K562 (cell line): ENCODE results near the gene CCDC148. TPM values are rescaled to one million over a fixed set of nuclear protein-coding genes. Genes with fewer than 3 reads are reported as not detected.

Experiments used
- ARID1B ChIP-seq: fragments of 450-650 bp; IDR thresholded peaks from 2 replicates; pipeline ENCODE4 v1.6.1; 2016; ENCODE audit warnings: antibody characterized with exemption, mild to moderate bottlenecking, inconsistent platforms
- BCL6 ChIP-seq: fragments of 250-450 bp; sonication (Bioruptor Pico); IDR thresholded peaks from 2 replicates; pipeline ENCODE4 v1.4.0; 2020
- CBFA2T2 ChIP-seq: fragments of 450-650 bp; conservative IDR thresholded peaks from 2 replicates; pipeline ENCODE4 v1.6.1; 2017; ENCODE audit warnings: mild to moderate bottlenecking
- CBX2 ChIP-seq: fragments of 200-600 bp; sonication (generic); IDR thresholded peaks from one replicate; pipeline ENCODE4 v1.6.1; 2012; ENCODE audit warnings: mild to moderate bottlenecking, low read length, inconsistent platforms; ENCODE audit not compliant: insufficient read depth, poor library complexity, severe bottlenecking
- CHD7 ChIP-seq: fragments of 200-600 bp; sonication (generic); IDR thresholded peaks from one replicate; pipeline ENCODE4 v1.6.1; 2012; ENCODE audit warnings: mild to moderate bottlenecking, low read depth, low read length, inconsistent platforms
- EP300 ChIP-seq: IDR thresholded peaks from 2 replicates; pipeline ENCODE4 v1.6.1; 2012; ENCODE audit warnings: low read length, improper control_type of control experiment
- ESRRB ChIP-seq: fragments of 250-450 bp; sonication (Bioruptor Pico); IDR thresholded peaks from 2 replicates; pipeline ENCODE4 v1.5.0; 2020; ENCODE audit warnings: mild to moderate bottlenecking, moderate library complexity, borderline replicate concordance
- PCBP1 ChIP-seq: fragments of 200-400 bp; formaldehyde crosslinking; IDR thresholded peaks from 2 replicates; pipeline ENCODE4 v1.6.1; 2018; ENCODE audit warnings: mild to moderate bottlenecking, low read depth, low read length; ENCODE audit not compliant: poor library complexity, severe bottlenecking
- RNF219 ChIP-seq: fragments of 250-450 bp; sonication (Bioruptor Pico); IDR thresholded peaks from 2 replicates; pipeline ENCODE4 v1.5.0; 2022; ENCODE audit warnings: mild to moderate bottlenecking
- THRAP3 ChIP-seq: fragments of 450-650 bp; IDR thresholded peaks from 2 replicates; pipeline ENCODE4 v1.6.1; 2016; ENCODE audit warnings: mild to moderate bottlenecking, inconsistent platforms, borderline replicate concordance
- TSC22D4 ChIP-seq: fragments of 450-650 bp; IDR thresholded peaks from 2 replicates; pipeline ENCODE4 v1.6.1; 2016; ENCODE audit warnings: missing genetic modification characterization, missing biosample characterization, control low read depth
- ZBTB7A ChIP-seq: IDR thresholded peaks from 2 replicates; pipeline ENCODE4 v1.6.1; 2011; ENCODE audit warnings: low read depth, mild to moderate bottlenecking, low read length, moderate library complexity, borderline replicate concordance; ENCODE audit not compliant: control insufficient read depth
- ZC3H4 ChIP-seq: sonication (generic); formaldehyde crosslinking; IDR thresholded peaks from 2 replicates; pipeline ENCODE4 v1.9.0; 2021; ENCODE audit warnings: missing genetic modification reagents, borderline replicate concordance
- polyA plus RNA-seq, 8 experiments: library from polyadenylated mRNA; depleted of rRNA in 4 of 8; stranded (reverse) in 5 of 8; unstranded in 3 of 8; fragments of >200 nt; fragmentation: Nextera tagmentation in 2 of 8; fragmentation: Illumina TruSeq in 1 of 8; extraction: Ambion mirVana in 2 of 8; extraction: Trizol in 1 of 8; gene quantifications; 2 replicates each; pipeline versions ENCODE4 v1.2.1 to v1.2.3, GENCODE V29; 2011 to 2014; ENCODE audit warnings: inconsistent platforms in 1 of 8, missing spikeins in 1 of 8
- total RNA-seq, 7 experiments: library from RNA; depleted of rRNA in 6 of 7; stranded (reverse); fragments of >200 nt in 6 of 7; fragmentation: Illumina TruSeq in 2 of 7; extraction: Trizol in 2 of 7; gene quantifications; 2 replicates each; pipeline versions ENCODE4 v1.2.1 to v1.2.3, GENCODE V29; 2011 to 2021; ENCODE audit warnings: low replicate concordance in 1 of 7

The CCDC148 gene
- total and polyA plus RNA-seq, 9 of the 15 experiments (the other 6 are each of a cell fraction or from before 2014, with no cell fraction given), result 0.10 to 1.4 (median 0.65) TPM

GRCh38 chr2:158488442-158489216 lies 32.1 kb upstream of the CCDC148 start (continued):
- TF ChIP-seq ZBTB7A (no peak), ESRRB (CRISPR knock-in tag) (no peak), RNF219 (CRISPR knock-in tag) (no peak), TSC22D4 (tag) (no peak), BCL6 (CRISPR knock-in tag) (no peak), THRAP3 (no peak), EP300 (peak; percentile 63; the same call in 1 of the 2 replicates), CHD7 (no peak), CBX2 (no peak), PCBP1 (no peak), ZC3H4 (CRISPR knock-in tag) (no peak), ARID1B (no peak), CBFA2T2 (no peak)
